NCI-H774 (cell line): Measurements from ENCODE around the gene LPCAT1.

Experiments used
- DNase-seq: peaks from one replicate; lab custom pipeline; 2025; lab: John Stamatoyannopoulos, UW

LPCAT1 gene

GRCh38 chr5:1554410-1554967 is 30.7 kb upstream of the LPCAT1 start:
- DNase-seq = no peak

- no peak for DNase-seq
Measured at GRCh38 chr5:1553539-1554409, 30.0 kb upstream of the LPCAT1 start.

- DNase-seq = peak; percentile 60
Measured at GRCh38 chr5:1552521-1553255, 28.9 kb upstream of the LPCAT1 start.

DNA sequence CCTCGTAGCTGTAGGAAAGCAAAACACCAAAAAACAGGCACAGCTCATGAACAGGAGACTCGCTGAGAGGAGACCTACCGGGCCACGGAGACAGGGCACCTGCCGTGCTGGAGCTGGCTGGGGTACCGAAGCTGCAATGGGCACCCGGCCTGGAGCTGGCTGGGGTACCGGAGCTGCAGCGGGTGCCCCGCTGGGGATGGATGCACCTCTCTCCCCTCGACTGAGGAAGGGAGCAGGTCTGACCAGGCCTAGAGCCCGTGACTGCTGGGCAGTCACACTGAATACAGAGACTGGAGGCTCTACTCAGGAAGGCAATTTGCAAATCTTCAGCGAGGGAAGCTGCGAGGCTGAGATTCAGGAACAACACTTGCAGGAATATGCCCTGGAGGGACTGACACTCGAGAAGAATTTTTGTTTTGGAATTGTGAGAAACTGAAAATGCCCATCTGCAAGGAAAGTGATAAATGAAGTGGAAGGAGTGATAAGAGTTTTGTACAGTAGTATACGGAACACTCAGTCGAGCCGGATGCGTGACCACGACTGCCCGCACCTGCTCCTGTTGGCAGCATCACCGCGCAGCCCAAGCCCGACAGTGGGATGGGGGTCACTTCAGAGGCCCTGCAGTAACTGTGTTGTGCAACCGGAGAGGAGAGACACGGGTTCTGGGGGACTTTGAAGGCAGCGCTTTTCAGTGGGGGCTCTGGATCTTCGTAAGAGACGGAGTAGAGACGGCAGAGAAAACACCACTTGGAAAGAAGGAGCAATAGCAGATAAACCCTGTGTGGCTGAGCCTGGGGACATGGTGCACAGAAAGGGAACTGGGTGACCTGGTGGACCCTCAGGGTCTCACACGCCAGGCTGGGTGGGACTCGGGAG is 27.9 kb upstream of the LPCAT1 start:
- peak; percentile 23 for DNase-seq

DNA sequence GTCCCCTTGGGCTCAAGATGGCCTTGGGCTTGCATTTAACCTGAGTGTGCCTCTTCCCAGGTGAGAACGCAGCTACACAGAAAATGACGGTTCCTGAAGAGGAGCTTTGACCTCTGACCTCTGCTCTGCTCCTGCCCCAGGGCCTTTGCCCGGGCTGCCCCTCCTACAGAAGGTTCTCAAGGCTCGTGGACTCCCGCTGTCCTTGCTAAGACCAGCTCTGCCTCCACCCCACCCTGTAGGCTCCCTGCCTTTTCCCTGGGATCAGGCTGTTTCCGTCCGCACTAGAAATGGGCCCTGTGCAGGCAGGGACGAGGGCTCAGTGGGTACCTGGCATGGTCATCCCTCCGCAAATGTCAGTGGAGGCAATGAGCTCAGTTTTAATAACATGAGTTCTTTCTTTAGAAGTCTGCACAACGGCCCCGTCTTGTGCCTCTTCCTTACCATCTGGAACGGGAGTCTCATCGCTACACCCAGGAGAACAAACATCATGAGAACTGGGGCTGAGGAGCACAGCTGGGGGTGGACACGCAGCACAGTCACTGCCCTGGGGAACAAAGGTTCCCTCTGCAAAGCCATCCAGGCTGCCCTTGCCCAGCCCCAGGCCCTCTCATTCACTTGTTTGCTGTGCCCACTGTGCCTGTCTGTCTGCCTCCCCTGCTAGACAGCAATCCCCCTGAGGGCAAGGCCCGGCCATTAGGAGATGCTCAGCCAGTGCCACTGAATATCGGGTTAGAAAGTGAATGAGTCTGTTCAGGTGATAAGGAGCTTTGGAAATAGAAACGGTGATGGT is 26.7 kb upstream of the LPCAT1 start:
- no peak for DNase-seq

DNA sequence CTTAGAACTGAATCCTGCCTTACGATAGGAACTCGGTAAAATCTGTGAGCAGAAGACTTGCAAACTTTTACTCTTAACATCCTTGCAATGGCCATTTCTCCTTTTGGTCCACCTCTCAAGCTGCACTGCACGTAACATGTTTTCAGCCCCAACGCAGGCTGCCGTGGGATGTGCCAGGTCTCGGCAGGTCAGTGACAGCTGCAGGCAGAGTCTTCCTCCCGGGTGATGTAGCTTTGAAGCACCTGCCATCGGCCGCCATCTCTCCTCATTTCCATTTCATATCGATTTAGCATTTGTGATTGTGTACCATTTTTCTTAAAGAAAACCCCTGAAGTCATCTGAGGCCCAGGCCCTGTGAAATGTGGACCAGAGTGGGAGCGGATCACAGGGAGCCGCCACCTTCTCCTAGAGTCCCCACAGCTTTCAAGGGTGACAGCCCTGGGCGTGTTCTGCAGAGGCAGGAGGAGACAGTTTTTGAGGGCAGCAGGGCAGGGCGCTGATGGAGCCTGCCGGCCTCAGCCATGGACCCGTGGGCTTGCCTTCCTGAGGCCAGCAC is 25.8 kb upstream of the LPCAT1 start:
- no peak for DNase-seq

- DNase-seq = no peak
Measured at GRCh38 chr5:1548702-1549474, 25.1 kb upstream of the LPCAT1 start.

DNA sequence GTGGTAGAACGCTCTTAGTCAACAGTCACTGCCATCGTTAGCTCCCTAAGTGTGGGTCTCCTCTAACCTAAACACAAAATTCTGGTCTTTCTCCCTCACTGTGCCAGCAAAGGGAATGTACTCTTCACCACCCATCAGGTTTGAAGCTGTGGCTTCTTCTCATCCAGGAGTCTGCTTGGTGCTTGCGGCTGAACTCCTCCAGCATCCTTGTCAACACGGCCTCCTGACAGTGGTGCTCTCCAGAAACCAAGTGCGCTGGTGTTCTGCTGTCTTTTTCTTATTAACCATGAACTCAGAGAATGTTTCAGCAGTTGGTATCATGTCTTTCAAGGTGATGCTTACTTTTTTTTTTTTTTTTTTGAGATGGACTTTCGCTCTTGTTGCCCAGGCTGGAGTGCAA is 23.9 kb upstream of the LPCAT1 start:
- DNase-seq = no peak

DNA sequence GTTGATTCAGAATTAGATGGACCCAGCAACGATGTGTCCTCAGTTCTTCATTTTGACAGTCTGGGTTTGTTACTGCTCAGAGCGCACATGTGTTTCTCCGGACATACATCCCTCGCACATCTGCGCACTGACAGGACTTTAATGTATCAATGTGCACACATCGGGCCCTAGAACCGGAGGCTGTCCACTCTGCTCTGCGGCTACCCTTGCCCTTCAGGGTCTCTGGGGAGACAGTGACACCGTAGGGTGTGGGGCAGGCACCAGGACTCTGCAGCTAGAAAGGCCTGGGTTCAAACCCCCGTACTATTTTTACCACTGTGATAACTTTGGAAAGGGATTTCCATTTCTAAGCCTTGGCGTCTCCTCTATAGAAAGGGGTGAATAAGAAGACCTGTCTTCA is 23.5 kb upstream of the LPCAT1 start:
- no peak for DNase-seq

GRCh38 chr5:1546556-1546955 is 22.8 kb upstream of the LPCAT1 start:
- no peak for DNase-seq

DNA sequence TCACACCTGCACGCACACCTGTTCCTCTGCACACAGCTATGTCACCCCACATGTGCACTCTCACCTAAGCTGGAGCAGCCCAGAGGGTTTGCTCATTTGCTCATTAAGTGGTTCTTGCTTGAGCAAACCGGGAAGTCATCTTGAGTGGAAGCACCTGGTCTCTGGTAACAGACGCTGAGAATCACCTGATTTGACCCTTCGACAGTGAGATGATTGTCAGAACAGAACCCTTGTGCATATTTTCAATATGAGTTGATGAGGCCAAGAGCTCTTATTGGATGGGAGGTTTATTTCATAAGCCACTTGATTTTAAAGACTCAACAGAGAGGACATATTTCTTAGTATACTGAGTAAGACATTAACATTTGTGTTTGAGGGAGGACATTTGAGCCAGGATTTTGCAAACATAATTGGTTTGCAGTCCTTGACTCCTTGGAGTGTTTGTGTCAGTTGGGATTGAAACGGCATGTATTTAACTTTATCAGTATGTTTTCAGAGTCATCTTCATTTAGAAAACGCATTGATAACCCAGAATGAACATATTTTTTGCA is 22.1 kb upstream of the LPCAT1 start:
- DNase-seq = peak; percentile 99

DNA sequence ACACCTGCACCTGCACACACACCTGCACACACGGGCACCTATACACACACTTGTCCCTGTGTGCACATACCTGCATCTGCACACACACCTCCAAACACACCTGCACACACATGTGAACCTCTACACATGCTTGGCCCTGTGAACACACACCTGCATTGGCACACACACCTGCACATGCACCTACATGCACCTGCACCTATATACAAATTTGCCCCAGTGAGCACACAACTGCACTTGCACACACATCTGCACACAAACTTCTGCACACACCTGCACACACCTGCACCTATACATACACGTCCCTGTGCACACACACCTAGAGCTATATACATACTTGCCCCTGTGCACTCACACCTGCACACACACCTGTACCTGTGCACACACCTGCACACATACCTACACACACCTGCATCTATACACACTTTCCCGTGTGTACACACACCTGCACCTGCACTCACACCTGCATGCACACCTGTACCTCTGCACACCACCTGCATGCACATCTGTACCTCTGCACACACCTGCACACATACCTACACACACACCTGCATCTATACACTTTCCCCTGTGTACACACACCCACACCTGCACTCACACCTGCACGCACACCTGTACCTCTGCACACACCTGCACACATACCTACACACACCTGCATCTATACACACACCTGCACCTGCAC is 21.5 kb upstream of the LPCAT1 start:
- no peak for DNase-seq

DNA sequence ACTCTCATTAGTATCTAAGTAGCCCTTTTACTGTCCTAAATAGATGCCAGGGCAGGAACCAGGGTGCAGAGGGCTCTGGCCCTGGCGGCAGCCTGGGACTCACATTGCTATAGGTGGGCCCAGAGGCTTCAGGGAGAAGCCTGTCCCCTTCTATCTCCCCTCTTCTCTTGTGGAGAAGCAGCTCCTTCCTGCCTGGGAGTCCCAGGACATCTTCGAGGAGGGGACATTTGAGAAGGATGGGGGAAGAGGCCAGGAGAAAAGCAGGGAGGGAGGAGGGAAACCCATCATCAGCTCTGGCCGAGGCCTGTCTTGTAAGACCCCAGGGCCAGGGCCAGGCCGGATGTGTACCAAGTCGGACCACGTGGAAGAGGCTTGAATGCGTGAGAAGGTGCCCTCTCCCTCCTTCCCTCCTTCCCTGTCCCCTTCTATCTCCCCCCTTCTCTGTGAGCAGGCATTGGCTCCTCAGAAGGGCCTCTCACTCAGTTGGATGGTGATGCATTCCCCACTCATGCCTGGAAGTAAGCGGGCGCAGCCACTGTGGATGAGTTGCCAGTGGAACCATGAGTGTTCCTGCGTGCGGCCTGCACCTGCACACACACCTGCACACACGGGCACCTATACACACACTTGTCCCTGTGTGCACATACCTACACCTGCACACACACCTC is 20.7 kb upstream of the LPCAT1 start:
- DNase-seq = no peak

DNA sequence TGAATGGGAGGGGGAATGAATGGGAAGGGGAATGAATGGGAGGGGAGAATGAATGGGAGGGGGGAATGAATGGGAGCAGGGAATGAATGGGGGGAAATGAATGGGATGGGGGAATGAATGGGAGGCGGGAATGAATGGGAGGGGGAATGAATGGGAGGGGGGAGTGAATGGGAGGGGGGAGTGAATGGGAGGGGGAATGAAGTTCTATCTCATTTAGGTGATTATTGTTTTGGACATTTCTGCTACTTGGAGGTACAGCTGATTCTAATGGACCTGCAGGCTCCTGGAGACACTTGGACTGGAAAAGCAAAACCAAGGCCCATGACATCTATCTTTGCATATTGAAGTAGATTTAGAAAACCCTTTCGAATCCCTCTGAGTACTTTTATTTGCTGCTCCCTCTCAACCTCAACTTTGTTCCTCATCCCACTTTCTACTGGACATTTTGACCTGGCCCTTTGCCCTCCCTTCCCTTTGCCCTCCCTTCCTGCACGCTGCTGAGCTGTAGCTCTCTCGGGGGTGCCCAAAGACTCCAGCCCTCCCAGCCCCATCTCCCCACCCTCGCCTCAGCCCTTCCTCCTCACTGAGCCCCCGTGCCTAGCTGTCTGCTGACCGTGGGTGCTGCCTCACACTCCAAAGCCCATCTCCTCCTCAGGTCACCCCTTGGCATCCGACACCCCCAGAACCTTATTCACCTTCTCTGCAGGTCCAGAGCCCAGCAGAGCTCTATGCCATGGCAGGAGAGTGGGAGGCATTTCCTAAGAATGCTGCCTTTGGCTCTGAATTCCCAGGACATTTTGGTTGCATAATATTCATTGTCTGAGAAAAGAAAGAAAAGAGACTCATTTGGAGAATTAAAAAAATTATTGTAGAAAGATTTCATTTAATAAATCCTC is 19.9 kb upstream of the LPCAT1 start:
- DNase-seq = no peak

- DNase-seq = no peak
Measured at GRCh38 chr5:1542781-1543180, 19.0 kb upstream of the LPCAT1 start.

DNA sequence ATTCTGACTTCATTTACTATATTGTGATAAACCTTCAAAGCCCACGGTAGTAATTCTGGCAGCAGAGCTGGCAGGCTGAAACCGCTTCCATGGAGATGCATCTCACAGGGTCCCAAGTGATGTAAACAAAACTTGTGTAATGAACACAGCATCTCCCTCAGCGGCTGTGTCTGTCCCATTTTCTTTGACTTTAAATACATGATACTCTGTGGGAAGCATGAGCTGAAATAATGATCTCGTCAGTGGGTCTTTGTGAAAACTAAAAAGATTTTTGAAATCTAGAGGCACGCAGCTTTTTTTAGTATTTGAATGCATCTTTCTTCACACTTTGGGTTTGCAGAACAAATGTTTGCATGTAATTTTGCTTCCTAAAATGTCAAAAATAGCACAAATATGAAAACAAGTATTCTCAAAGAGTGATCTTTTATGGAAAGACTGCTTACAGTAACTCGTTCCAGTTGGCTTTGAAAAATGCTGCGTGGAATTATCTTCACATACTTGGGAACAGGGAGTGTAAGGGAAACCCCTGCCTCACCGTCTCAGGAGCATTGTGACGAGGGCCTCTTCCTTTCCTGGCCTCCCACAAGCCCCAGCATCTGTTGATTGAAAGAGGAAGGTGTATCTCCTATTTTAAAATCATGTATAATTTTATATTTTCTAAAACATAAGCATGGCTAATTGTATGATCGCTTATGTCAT is 18.1 kb upstream of the LPCAT1 start:
- DNase-seq = no peak
